GM12865 (cell line): ENCODE data around the gene GAREM1.
"Not testable (repeated sequence)": the region's sequence is repeated elsewhere in the genome, so short reads cannot be mapped to it uniquely, and the experiment has no call there.

Source experiments
- DNase-seq: peaks from one replicate; pipeline ENCODE4 v3.0.0; 2010; ENCODE audit warnings: low read depth
- H3K4me3 ChIP-seq: 2 replicates; pipeline ENCODE4 v1.5.1; 2011; ENCODE audit warnings: mild to moderate bottlenecking, low read depth, low read length, control low read depth
- CTCF ChIP-seq: IDR thresholded peaks from 2 replicates; pipeline ENCODE4 v1.5.1; 2011; ENCODE audit warnings: low read length, control low read depth, low read depth, inconsistent platforms; ENCODE audit not compliant: insufficient read depth; ENCODE audit errors: missing control alignments

Gene GAREM1

GRCh38 chr18:32354518-32354917 lies 116.2 kb downstream of the GAREM1 start:
- TF ChIP-seq CTCF = no peak
- DNase-seq = no peak

GRCh38 chr18:32353257-32353656 lies 117.4 kb downstream of the GAREM1 start:
- H3K4me3 ChIP-seq = no peak overlapping the region
- TF ChIP-seq CTCF = no peak
- DNase-seq = no peak

More at GRCh38 chr18:32354518-32354917, 116.2 kb downstream of the GAREM1 start:
- H3K4me3 ChIP-seq = no peak overlapping the region

- DNase-seq = no peak
- no peak for TF ChIP-seq CTCF
- no peak overlapping the region for H3K4me3 ChIP-seq
Observed at GRCh38 chr18:32351032-32351431, 119.7 kb downstream of the GAREM1 start.

GRCh38 chr18:32349728-32350395 lies 120.8 kb downstream of the GAREM1 start:
- H3K4me3 ChIP-seq = no peak overlapping the region
- TF ChIP-seq CTCF = no peak
- no peak for DNase-seq

GRCh38 chr18:32346671-32347070 lies 124.0 kb downstream of the GAREM1 start:
- no peak overlapping the region for H3K4me3 ChIP-seq
- DNase-seq = no peak
- TF ChIP-seq CTCF = no peak

GRCh38 chr18:32343634-32344033 lies 127.0 kb downstream of the GAREM1 start:
- TF ChIP-seq CTCF = no peak
- no peak for DNase-seq
- H3K4me3 ChIP-seq = no peak overlapping the region

- H3K4me3 ChIP-seq, DNase-seq: not testable (repeated sequence)
Observed at GRCh38 chr18:32341112-32341511, 129.6 kb downstream of the GAREM1 start.

GRCh38 chr18:32339045-32339444 lies 131.6 kb downstream of the GAREM1 start:
- no peak for TF ChIP-seq CTCF
- H3K4me3 ChIP-seq = no peak overlapping the region
- no peak for DNase-seq
